DMS53 treated with DMSO at 0.1 percent for 48 hours (cell line): ENCODE data around the gene TAF3.
A peak's percentile ranks its signal among the peaks of the same experiment; 100 is the strongest.

Experiments used
- DNase-seq: peaks from one replicate; lab custom pipeline; 2025; ENCODE audit not compliant: unreplicated experiment; lab: John Stamatoyannopoulos, UW

The TAF3 gene

DNA sequence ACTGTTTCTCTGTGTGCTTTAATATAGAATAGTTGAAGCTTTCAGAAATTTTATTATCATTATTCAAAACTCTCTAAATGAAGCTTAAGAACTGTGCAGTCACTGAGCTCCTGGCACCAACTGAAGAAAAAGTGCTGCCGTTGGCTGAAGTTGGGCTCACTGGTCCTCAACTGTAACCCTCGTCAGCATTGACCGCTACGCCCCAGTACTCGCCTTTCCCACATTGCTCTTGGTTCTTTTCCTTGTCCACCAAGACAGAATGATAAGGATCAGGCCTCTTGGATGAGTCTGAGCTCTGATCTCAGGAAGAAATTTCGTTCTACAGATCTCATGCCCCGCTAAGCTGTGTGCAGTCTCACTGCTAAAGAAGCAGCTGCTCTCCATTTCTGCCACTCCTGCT, 7.9 kb upstream of the TAF3 start:
- DNase-seq, result no peak

DNA sequence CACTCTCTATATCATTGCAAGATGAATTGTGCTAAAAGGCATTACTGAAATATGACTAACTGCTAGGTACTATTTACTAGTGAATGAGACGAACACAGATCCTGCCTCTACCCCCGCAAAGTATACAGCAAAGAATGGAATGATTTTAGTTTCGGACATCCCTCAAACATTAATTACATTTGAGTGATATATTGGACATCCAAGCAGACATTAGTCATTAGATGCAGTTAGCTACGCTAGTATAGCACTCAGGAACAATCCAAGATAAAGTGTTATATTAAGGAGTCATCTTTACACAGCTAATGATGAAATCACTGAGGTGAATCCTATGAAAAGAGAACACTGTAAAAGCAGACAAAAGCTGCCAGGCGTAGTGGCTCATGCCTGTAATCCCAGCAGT, 7.3 kb upstream of the TAF3 start:
- DNase-seq, result no peak

DNA sequence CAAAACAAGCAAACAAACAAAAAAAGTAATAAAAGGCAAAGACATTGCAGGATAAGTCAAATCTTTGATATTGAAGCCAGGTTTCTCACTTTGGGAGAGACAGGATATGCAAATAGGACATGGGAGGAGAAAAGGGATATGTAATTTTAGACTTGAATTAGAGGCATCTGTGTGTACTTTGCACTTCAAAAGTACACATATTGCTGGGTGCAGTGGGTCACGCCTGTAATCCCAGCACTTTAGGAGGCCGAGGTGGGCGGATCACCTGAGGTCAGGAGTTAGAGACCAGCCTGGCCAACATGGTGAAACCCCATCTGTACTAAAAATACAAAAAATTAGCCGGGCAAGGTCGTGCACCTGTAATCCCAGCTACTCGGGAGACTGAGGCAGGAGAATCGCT, 6.6 kb upstream of the TAF3 start:
- DNase-seq, result peak; percentile 52

DNA sequence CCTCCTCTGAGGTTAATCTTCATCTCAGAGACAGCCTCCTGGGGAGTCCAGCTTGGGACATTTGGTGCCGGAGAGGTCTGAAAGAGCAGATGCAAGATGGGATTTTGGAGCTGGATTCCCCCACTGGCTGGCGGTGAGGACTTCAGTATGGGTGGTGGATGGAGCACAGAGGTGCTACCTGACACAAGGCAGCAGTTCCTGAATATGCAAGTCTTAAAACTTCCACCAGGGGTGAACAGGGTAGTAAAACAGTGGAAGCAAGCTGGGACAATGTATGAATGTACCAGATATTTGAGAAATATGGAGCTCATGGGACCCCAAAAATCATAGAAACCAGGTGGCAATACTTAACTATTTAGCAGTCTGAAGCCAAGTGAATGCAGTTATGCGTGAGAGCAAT, 4.8 kb upstream of the TAF3 start:
- no peak for DNase-seq

DNA sequence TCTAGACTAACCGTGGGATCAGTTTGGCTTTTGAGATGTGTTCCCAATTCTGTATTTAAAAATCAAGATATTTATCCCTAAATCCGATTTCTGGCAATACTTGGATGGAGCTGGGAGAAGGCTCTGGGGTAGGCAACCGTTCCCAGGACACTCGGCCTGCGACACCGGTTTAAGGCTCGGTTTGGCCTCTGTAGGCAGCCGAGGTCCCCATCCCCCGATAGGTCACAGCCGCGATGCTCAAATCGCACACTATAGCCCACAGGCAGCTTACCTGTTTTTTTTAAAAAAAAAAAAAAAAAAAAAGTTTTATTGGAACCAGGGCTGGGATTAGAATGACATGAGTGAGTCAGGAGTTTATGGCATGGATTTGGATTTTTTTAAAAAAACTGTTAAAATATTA, 729 bp upstream of the TAF3 start:
- DNase-seq, result no peak

DNA sequence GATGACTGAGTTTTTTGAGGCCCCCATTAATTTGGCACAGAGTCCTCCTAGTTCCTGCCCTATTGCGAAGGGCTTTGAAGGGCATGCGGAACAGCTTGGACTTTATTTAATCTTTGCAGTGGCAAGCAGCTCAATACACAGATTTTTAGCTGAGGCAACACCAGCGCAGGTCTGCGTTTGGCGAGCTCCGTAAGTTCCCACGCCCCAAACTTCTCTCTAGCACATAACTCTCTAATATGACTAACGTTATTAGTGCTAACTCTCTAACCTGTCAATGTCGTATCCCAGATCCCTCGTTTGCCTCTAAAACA, 366 bp upstream of the TAF3 start:
- no peak for DNase-seq

DNA sequence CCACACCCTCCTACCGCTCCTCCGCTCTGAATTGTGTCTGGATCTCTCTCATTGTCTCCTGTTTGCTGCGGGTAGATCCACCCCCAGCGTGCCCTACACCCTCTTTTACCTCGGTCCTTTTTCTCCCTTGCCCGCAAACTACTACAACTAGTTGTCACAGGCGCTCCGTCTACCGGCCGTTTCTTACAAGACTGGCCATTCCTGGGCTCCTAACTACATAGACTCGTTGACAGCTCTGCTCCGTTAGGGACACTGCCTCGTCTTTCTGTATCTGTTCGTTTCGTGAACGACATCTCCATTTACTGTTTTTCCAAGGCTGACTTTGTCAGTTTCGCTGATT, 786 bp downstream of the TAF3 start:
- peak; percentile 8 for DNase-seq

DNA sequence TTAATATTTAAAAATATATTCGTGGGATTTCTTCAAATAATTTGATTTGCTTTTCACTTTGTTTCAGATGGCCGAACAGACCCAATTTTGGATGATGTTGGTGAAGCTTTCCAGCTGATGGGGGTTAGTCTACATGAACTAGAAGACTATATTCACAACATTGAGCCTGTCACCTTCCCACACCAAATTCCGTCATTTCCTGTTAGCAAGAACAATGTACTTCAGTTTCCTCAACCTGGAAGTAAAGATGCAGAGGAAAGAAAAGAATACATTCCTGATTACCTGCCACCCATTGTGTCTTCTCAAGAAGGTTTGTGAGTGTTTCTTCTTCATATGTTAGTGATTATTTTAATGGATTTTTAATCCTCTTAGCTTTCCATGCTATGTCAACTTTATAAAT, 5.9 kb downstream of the TAF3 start:
- no peak for DNase-seq

DNA sequence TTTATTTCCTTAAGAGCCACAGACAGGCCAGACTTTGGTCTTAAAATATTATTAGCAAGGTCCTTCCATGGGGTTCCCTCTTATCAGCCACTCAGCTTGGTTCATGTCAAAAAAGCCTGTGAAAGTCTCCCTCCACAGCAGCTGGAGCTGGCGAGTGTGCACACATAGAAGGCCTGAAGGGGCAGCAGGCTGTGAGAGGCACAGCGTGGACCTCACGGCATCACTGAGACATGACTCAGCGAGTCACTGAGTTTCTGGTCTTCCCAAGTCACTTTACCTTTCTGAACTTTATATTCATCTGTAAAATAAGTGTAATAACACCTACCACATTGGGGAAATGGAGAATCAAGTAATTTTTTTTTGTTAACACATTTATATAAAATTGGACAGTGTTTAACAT, 8.7 kb downstream of the TAF3 start:
- no peak for DNase-seq

DNA sequence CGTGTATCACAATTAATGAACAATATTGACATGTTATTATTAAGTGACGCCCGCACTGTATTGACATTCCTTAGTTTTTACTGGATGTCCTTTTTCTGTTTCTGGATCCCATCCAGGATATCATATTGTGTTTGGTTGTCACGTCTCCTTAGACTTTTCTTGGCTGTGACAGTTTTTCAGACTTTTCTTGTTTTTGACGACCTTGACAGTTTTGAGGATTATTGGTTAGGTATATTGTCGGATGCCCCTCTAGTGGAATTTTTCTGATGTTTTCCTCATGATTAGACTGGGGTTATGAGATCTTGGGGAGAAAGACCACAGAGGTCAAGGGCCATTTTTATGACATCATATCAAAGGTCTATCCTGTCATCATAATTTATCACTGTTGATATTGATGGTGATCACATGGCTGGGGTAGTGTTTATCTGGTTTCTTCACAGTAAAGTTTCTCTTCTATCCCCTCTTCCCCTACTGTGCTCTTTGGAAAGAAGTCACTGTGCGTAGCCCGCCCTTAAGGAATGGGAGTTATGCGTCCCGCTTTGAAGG, 11.1 kb downstream of the TAF3 start:
- no peak for DNase-seq

DNA sequence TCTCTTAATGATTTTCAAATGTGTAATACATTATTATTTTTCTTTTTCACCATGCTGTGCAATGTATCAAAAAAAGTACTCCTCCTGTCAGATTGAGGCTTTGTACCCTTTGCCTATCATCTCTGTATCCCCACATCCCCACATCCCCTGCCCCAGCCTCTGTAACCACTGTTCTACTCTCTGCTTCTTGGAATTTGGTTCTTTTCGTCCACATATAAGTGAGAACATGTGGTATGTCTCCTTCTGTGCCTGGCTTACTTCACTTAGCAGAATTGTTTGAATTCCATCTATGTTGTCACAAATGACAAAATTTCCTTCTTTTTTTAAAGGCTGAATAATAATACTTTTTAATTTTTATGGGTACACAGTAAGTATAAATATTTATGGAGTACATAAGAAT, 13.8 kb downstream of the TAF3 start:
- DNase-seq, result no peak

DNA sequence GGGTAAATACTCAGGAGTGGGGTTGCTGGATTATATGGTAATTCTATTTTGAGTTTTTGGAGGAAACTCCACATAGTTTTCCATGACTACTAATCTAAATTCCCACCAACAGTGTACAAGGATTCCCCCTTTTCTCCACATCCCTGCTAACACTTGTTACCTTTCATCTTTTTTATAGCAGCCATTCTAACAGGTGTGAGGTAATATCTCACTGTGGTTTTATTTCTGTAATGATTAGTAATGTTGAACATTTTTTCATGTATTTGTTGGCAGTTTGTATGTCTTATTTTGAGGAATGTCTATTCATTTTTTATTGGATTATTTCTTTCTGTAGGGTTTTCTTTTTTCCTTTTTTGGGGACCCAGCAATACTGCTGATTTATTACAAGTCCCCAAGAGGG, 14.9 kb downstream of the TAF3 start:
- DNase-seq, result no peak

DNA sequence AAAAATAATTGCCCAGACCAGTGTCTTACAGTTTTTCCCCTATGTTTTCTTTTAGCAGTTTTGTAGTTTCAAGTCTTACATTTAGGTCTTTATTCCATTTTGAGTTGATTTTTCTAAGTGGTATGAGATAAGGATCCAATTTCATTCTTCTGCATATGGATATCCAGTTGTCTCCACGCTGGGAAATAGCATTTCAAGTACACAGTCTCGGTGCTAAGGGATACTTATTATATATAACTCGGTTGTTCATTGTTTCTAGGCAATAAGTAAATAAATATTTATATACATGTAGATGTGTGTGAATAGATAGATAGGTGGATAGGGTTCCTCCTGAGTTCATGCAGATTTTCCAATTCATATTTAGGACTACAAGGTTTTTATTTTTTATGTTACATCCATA, 16.0 kb downstream of the TAF3 start:
- DNase-seq, result no peak

DNA sequence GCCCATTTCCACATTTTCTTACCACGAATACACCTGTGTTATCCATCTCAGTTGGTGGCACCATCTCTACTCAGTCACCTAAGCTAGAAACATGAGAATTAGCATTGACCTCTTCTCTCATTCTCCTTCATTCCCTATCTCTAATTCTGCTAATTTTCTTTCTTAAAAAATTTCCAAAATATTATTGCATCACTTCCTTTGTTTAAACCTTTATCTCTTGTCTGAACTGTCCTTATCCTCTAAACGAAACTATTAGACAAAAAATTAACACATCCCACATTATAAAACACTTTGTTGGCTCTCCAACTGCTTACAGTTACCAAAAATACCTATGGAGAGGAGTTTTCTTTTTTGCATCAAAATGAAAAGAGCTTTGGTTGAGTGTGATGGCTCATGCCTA, 18.3 kb downstream of the TAF3 start:
- DNase-seq, result no peak

DNA sequence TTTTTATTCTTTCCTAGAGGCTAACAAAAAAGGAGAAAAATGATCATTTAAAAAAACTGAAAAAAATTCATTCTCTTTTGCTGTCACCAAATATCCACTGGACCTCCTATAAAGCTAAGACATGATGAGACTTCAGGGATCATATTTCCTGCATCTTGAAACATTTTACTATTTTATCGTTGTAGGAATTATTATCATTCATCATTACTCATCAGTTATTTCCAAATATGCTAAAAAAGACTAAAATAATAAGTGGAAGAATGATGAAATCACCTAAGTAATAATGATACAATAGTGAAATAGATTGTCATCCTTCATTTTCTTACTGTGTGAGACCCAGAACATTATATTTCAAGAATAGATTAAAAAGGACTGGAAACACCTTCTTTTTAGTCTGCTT, 28.3 kb downstream of the TAF3 start:
- no peak for DNase-seq

DNA sequence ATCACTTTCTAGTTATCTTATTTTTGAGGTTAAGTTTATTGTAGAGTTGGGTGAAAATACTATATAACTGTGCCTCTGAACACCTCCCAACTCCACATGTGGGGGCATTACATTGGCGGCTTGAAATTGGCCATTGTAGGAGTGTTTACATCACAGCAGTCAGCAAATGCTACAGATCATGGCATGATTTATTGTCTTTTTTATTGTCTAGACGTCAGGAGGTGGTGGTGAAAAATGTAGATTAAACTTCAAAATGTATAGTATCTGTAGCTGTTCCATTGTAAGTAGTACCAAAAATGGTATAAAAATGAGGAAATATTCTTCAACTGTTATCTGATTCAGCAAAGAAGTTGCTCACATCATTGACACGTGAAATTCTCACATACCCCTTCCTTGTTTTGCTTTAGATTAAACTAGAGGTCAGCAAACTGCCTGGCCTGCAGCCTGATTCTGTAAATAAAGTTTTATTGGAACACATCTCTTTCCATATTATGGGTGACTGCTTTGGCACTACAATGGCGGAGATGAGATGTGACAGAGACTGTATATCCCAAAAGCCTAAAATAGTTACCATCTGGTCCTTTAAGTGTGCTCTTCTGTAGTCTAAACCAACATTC, 35.0 kb downstream of the TAF3 start:
- no peak for DNase-seq

DNA sequence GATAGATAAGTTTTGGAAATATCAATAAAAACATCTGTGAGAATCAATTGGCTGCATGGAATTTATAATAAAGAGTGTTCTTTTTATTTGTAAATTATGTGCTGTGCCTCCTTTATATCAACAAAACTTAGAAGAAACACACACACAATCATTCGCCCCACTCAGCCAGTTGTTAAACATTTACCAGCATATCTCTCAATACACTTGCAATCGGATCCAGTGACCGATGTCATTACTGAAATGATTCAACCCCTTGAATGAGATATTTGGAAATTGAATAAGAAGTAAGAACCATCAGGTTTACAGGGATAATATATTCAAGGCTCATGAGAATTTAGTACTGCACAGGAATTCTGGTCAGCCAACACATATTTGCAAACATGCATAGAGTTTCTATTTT, 35.6 kb downstream of the TAF3 start:
- DNase-seq, result no peak

DNA sequence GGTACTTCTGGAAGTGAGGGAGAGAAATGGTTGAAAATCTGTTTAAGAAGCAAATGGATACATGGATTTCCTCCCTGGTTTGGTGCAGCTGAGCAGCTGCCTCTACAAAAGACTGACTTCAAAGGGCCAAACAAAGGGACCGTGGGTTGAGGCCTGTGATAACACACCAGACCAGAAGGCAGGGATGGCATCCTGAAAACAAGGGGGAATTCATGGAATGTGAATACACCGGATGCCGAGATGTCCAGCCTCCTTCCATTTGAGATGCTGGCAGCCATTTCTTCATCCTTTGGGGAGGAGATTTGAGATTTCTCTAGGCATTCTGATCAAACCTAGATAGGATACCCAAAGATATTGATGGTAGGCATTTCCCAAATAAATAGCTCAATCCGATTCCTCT, 36.9 kb downstream of the TAF3 start:
- DNase-seq, result no peak

DNA sequence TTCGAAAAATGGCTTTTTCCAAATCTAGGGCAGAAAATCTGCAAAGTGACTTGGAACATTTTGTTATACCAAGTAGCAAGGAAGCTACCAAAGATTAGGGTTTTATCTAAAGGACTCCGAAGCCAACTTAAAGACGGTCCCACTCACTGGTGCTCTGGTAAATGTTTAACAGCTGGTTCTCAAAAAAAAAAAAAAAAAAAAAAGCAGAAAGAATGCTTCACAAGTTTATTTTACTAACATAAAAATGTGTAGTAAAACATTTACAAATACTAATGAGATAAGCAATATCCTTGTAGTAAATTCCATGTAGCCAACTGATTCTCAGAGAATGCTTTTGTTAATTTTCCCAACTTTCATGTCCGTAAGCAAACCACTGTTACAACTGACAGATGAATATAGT, 38.4 kb downstream of the TAF3 start:
- no peak for DNase-seq

DNA sequence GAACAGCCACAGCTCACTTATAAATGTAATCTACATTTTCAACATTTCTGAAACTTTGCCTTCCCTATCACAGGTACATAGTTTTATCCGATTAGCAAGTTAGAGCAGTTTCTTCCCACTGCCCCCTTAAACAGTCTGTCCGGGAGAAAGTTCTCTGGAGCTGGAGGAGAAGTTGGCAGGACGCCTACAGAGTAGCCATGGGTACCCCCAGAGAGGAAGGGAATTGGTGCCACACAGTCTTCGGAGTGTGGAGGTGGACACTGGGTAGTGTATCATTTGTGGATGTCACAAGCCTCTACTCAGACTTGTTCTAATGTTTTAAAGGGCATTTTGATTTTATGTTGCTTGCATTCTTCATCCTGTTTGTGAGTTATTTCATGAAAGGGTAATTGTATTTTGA, 39.0 kb downstream of the TAF3 start:
- no peak for DNase-seq

DNA sequence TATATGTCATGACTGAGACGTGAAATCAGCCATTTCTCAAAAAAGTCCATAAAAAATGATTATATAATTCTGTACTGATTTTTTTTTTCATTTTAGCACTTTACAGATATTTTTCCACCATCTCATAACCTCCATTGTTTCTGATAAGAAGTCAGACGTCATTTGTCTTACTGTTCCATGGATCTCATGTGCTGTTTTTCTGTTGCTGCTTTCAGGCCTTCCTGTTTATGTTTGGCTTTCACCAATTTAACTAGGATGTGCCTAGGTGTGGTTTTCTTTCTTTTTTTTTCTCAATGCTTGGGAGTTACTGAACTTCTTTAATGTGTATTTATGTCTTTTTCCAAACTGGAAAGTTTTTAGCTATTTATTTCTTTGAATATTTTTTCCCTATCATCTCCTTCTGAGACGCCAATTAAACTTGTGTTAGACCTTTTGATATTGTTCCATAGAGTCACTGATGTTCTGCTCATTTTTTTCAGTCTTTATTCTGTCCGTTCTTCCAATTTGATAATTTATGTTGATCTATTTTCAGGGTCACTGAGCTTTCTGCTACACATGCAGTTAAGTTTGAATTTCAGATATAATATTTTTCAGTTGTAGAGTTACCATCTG, 43.3 kb downstream of the TAF3 start:
- DNase-seq, result no peak

DNA sequence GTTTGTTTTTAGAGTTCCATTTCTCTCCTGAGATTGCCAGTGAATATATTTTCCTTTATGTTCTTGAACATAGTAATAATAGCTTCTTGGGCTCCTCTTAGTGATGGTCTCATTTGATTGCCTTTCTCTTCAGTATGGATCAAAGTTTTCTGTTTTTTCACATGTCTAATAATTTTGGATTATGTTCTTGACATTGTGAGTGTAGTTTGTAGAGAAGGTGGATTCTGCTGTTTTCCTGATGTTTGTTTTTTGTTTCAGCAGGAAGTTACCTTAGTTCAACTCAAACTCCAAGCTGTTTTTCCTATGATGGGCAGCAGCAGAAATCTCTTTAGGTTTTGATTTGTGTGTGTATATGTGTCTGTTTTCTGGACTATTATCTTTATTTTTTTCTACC, 43.8 kb downstream of the TAF3 start:
- no peak for DNase-seq

DNA sequence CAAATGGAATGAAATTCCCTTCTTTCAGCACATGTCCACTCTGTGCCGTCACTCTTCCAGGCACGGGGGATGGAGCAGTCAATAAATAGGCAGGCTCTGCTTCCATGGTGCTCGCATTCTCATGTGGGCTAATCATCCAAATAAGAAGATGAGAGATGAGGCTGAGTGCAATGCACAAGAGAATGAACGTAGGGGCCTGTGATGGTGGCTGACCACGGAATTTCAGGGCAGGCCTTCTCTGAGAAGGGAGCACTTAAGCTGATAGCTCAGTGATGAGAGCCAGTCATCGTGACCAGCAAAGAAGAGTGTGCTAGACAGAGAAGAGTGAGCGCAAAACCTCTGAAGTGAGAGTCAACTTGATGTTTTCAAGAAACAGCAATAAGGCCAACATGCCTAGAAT, 47.9 kb downstream of the TAF3 start:
- no peak for DNase-seq

DNA sequence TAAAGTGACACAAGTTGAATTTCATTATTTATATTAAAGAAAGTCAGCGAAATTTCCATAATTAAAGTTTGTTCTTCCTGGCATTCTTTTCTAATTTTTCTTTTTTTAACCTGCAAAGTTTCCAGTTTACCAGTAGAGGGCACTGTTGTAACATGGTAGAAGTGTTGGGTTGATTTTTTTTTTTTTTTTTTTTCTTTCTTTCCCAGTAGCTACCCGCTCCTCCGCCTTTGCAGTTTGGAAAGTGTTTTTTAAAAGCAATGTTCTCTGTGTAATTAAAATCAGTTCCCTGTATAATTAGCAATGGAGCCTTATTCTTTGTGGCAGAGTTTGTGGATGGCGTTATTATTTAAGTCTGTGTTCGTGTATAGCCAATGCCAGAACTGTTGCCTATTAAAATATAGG, 53.7 kb downstream of the TAF3 start:
- DNase-seq, result peak; percentile 44
